SHP77 treated with DMSO at 0.1 percent for 48 hours (cell line): Measurements from ENCODE around the gene JAKMIP1.

ENCODE experiments used
- DNase-seq: peaks from one replicate; lab custom pipeline; 2025; lab: John Stamatoyannopoulos, UW

The JAKMIP1 gene

GRCh38 chr4:6042293-6043063 lies 157.9 kb downstream of the JAKMIP1 start:
- DNase-seq: no peak

- DNase-seq: no peak
Measured at GRCh38 chr4:6041800-6042199, 158.5 kb downstream of the JAKMIP1 start.

- no peak for DNase-seq
Measured at GRCh38 chr4:6038711-6039110, 161.6 kb downstream of the JAKMIP1 start.

- no peak for DNase-seq
Measured at GRCh38 chr4:6035786-6036185, 164.6 kb downstream of the JAKMIP1 start.

DNA sequence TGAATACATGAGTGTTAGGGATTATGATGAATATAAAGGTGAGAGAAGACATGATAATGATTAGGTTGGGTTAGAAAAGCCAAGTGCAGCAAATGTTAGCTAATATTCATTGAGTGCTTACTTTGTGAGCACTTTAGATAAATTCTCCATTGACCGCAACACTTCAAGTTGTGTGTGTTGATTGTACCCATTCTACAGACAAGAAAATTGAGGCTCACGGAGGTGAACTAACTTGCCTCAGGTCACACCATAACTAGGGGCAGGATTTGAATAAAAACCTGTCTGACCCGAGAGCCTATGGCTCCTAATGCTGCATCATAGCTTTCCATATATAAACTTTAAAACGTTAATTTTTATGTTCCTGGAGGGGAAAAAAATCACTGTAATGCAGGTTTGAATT lies 167.0 kb downstream of the JAKMIP1 start:
- DNase-seq: no peak

DNA sequence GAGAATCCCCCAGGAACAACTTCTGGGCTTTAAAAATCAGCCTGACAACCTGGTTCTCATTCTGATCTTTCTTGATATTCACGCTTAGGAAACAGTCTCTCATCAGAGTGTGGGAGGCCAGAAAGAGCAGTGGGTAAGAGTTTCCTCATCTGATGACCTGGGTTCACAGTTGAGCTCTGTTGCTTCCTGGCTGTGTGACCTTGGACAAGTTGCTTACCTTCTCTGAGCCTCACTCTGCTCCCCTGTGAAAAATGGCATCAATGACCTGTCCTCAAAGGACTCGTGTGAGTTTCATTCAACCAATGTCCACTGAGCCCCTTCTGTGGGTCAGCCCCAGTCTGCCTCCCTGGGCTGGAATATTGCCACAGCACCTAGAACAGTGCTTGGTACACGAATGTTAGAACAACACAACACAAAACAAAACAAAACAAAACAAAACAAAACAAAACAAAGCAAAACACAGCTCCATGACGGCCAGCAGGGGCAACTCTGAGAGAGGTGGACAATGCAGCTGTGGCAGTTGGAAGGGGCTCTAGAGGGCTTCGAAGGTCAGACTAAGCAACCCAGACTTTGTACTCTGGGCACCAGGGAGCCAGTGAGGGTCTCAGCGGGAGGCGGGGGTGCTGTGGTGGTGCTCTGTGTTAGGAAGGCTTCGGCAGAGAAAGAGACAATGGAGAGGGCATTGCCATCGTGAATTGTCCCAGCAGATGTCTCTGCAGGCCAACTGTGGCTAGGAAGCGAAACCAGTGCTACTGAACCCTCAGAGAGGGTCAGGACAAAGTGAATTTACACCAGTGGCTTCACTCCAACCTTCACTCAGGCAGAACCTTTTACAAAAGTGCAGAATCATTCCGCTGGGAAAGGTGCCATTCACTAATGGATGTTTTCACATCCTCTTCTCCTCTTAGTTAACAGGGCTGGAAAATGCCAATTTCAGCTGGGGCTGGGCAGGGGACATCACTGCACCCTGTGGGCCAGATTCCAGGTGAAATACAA lies 167.8 kb downstream of the JAKMIP1 start:
- no peak for DNase-seq

- DNase-seq: no peak
Measured at GRCh38 chr4:6031846-6032245, 168.5 kb downstream of the JAKMIP1 start.

DNA sequence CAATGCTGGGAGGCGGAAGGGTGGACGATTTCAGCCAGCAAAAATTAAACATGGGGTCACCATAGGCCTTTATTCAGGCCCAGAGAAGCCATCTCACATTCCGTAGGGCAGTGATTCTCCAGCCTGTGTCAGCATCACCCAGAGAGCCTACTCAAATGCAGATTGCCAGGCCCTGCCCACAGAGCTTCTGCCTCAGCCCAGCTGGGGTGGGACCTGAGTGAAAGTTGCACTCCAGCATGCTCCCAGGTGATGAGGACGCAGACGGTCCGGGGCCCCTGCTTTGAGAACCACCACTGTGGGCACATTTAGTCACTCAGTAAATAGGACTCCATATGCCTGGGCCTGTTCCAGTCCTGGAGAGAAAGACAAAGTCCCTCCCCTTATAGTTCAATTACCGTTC lies 169.7 kb downstream of the JAKMIP1 start:
- DNase-seq: no peak

DNA sequence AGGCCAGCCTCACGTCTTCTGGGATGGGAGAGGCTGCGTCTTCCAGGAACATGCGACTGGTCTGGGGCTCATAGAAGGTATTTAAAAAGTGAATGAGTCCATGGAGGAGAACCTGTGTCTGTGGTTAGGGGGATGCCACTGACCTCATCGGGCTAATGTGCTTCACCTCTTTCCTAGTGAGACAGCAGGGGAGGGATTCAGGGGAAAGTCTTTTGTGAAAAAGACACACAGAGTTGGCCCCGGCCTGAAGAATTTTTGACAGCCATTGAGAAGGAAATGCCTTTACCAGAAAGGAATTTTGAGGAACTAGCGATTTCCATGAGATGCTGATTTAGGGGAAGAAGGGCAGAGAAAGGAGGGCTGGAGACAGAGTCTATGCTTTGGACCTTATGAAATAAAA lies 171.1 kb downstream of the JAKMIP1 start:
- no peak for DNase-seq

GRCh38 chr4:6028168-6028567 lies 172.2 kb downstream of the JAKMIP1 start:
- no peak for DNase-seq

DNA sequence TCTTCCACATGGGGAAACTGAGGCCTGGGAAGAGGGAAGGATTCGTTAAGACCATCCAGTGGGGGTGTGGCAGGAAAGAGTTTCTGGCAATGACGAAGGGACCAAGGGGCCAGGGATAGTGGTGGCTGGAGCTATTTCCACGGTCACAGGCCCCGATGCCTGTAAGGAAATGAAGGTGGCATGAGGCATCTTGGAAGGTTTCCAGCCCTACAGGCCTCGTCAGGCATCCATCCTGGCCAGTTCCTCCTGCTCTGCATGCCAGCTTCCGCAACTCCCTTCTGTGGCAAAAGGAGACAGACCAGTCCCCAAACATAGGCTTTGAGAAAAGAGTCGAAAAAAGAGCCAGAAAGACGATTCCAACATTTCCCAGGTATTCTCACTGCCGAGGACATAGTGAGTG lies 173.0 kb downstream of the JAKMIP1 start:
- DNase-seq: no peak

GRCh38 chr4:6024313-6024960 lies 175.9 kb downstream of the JAKMIP1 start:
- DNase-seq: no peak

- no peak for DNase-seq
Measured at GRCh38 chr4:6023731-6024130, 176.6 kb downstream of the JAKMIP1 start.

- no peak for DNase-seq
Measured at GRCh38 chr4:6022607-6023288, 177.6 kb downstream of the JAKMIP1 start.

DNA sequence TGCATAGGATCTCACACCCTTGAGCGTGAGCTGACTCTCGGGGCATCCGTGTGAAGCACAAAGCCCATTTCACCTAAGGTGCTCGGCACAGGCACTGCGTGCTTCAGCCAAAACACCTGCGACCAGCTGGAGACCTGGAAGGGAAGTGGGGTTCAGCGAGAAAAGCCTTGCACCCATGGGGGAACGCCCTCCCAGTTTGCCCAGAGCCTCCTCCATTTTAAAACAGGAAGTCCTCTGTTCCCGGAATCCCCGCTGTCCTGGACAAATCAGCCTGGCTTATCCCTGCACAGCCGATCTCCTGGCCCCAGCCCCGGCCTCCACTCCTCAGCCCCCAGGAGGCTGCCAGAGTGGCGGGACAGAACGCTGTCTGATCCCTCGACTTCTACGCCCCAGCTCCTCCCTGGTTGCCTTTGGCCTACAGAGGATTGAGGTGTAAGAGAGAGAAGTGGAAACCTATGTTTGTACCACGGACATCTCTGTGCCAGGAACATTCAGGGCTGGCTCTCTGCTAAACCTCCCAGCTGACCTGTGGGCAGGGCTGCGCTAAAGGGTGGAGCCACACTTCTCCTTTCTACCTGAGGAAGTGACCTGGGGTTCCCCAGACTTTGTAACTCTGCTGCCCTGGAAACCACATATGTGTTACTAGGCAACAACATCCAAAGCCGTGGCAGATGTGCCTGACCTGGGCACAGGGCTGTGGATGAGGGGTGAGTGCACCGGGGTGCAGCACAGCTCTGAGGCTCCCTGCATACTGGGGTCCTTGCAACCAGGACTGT lies 178.3 kb downstream of the JAKMIP1 start:
- no peak for DNase-seq

DNA sequence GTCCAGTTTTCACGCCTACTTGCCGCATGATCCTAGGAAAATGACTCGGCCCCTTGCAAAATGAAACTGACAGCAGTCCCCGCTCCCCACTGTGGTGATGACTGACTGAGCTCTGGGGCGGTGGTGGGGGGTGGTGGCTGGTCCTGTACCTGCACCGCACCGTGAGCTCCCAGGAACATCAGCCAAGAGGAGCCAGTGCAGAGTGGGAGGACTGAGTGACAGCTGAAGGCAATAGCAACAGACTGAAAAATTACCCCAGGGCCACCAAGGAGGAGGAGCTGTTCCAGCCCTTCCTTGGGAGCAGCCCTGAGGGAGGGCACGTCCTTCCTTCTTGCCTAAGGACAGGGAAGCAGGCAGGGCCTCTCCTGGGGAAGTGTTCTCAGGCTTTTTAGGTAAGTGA lies 179.7 kb downstream of the JAKMIP1 start:
- DNase-seq: no peak

GRCh38 chr4:6019316-6020263 lies 180.8 kb downstream of the JAKMIP1 start:
- no peak for DNase-seq

DNA sequence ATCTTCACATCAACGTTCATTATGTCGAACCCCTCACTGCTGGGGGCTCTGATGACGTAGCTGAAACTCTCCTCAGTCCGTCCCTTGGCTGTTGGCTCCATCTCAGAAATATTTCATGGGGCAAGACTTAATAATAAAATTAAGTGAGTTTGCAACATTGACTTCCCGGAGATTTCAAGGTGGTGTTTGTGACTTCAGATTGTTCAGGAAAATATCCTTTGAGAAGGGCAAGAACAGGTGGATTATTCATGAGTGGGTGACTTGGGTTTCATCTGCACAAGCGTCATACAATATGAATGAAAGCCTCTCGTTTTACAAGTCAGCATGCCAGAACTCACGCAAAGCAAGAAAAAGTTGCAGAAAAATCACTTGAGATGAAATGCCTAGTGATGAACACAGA lies 182.0 kb downstream of the JAKMIP1 start, which contains the start of gene C4orf50:
Gene C4orf50, minus strand, starts transcription at position 101 of the 400 bp plus-strand sequence.
- DNase-seq: no peak

- no peak for DNase-seq
Measured at GRCh38 chr4:6017800-6018199, 182.5 kb downstream of the JAKMIP1 start.

- DNase-seq: no peak
Measured at GRCh38 chr4:6017030-6017429, 183.3 kb downstream of the JAKMIP1 start.
